ENCODE results near the gene PPP1R3F.

PPP1R3F gene

DNA sequence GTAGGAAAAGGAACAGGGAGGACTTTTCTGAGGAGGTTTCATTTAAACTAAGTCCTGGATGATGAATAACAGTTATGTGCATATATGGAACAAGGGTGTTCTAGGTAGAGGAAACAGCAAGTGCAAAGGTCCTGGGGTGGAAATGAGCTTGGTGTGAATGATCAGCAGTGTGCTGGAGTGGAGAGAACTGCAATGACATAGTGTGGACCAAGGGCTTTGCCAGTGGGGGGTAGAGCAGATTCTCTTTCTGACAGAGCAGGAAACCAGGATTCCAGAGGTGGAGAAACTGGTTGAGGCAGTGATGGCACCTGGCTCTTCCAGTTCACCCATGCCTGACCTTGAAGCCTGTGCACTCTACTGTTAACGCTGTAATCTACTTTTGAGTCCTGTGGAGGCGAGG is 1.7 kb downstream of the PPP1R3F start:
- TF ChIP-seq, protein P1, sequence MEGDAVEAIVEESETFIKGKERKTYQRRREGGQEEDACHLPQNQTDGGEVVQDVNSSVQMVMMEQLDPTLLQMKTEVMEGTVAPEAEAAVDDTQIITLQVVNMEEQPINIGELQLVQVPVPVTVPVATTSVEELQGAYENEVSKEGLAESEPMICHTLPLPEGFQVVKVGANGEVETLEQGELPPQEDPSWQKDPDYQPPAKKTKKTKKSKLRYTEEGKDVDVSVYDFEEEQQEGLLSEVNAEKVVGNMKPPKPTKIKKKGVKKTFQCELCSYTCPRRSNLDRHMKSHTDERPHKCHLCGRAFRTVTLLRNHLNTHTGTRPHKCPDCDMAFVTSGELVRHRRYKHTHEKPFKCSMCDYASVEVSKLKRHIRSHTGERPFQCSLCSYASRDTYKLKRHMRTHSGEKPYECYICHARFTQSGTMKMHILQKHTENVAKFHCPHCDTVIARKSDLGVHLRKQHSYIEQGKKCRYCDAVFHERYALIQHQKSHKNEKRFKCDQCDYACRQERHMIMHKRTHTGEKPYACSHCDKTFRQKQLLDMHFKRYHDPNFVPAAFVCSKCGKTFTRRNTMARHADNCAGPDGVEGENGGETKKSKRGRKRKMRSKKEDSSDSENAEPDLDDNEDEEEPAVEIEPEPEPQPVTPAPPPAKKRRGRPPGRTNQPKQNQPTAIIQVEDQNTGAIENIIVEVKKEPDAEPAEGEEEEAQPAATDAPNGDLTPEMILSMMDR (IDR thresholded peaks at IDR 0.05; ENCODE audit: insufficient read depth, missing control alignments), result no peak
- FAIRE-seq (no peak), DNase-seq (ENCODE audit: insufficient read length, low spot score) (no peak)

DNA sequence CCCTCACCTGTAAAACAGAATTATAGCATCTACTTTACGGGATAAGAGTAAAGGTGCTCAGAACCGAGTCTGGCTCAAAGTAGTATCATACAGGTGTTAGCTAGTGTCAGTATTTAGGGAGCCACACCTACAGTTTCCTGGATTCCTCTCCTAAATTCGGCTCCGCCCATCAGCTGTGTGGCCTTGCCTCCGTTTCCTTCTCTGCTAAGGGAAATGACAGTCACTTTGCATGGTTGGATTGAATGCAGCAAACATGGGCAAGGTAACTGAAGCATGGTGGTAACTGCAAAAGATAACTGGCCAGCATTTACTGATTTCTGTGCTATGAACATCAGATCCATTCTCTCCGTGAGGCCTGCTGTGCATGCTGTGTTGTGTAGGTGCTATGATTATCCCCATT is 2.8 kb downstream of the PPP1R3F start:
- TF ChIP-seq, protein P1 (IDR thresholded peaks at IDR 0.05; ENCODE audit: insufficient read depth, missing control alignments), result no peak
- DNase-seq (ENCODE audit: insufficient read length, low spot score), result no peak
- FAIRE-seq, result no peak

DNA sequence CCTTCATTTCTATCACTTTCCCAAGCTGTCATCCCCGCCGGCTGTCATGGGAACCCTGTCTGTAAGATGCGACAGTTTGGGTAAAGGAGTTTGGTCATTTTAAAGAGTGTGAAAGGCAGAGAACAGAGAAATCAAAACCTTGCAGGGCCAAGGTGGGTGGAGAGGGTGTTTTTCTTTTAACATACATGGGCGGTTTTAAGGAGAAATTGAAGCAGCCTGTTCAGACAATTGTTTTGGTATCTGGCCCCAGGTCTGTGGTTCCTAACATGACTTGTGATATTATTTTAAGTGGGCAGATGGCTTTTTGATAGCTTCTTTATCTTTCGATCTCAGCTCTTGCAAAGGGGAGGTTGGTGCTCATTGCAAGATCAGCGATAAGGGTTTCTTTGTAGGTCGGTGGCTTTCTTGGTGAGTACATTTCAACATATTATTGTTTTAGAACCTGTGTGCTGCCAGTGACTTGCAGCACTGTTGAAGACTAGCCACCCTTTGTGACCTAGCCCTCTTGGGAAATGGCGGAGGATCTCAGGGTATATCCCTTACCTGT is 3.7 kb downstream of the PPP1R3F start:
- FAIRE-seq (no peak), DNase-seq (ENCODE audit: insufficient read length, low spot score) (no peak)

GRCh38 chrX:49276207-49276606 is 6.6 kb downstream of the PPP1R3F start:
- DNase-seq (ENCODE audit: insufficient read length, low spot score), result no peak
- FAIRE-seq, result no peak
- TF ChIP-seq, protein P1 (IDR thresholded peaks at IDR 0.05; ENCODE audit: insufficient read depth, missing control alignments), result no peak

More for the DNA sequence above, 3.7 kb downstream of the PPP1R3F start:
- TF ChIP-seq, protein P1 (IDR thresholded peaks at IDR 0.05; ENCODE audit: insufficient read depth, missing control alignments), result no peak

- DNase-seq (ENCODE audit: insufficient read length, low spot score), result no peak
- FAIRE-seq, result no peak
Measured at GRCh38 chrX:49276671-49277534, 7.3 kb downstream of the PPP1R3F start.

DNA sequence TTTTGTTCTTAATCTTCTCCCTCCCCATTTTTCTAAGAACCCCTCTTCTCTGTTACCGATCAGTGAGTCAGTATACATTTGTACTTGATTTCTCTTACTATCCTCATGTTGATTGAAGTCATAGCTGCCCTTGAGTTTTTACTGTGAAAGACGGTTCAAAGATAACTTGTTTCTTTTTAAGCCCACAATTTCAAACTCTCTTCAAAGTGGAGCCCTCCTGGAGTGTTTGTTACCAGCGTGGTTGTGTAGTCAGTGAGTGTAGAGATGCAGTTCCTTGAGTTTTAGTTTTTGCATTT is 7.9 kb downstream of the PPP1R3F start:
- DNase-seq (ENCODE audit: insufficient read length, low spot score) (no peak), FAIRE-seq (no peak)
- TF ChIP-seq, protein P1 (IDR thresholded peaks at IDR 0.05; ENCODE audit: insufficient read depth, missing control alignments), result no peak

More at GRCh38 chrX:49276671-49277534, 7.3 kb downstream of the PPP1R3F start:
- TF ChIP-seq, protein P1 (IDR thresholded peaks at IDR 0.05; ENCODE audit: insufficient read depth, missing control alignments), result no peak

- DNase-seq (ENCODE audit: insufficient read length, low spot score) (no peak), FAIRE-seq (no peak)
- TF ChIP-seq, protein P1 (IDR thresholded peaks at IDR 0.05; ENCODE audit: insufficient read depth, missing control alignments), result no peak
Measured at GRCh38 chrX:49278081-49278480, 8.5 kb downstream of the PPP1R3F start.

Measured in D721Med (cell line).